GM23338 (cell line): Measurements from ENCODE around the gene NEK2. TPM values are rescaled to one million over a fixed set of nuclear protein-coding genes. Genes with fewer than 3 reads are reported as not detected.

Source experiments
- CREB1 ChIP-seq: fragments of 250-450 bp; sonication (Bioruptor Pico); IDR thresholded peaks from 2 replicates; pipeline ENCODE4 v1.5.0; 2020; ENCODE audit warnings: low read depth, mild to moderate bottlenecking, moderate library complexity
- CTCF ChIP-seq, 2 experiments: fragments of 200-600 bp in 1 of 2; sonication (generic) in 1 of 2; conservative IDR thresholded peaks; 2 replicates each; pipeline versions ENCODE4 v1.5.1 to v1.6.1; 2016 to 2017; ENCODE audit warnings: antibody characterized with exemption in 2 of 2, low read depth in 2 of 2, mild to moderate bottlenecking in 2 of 2, moderate library complexity in 1 of 2
- EZH2 ChIP-seq: fragments of 200-600 bp; sonication (generic); IDR thresholded peaks from one replicate; pipeline ENCODE4 v1.8.0; 2017; ENCODE audit warnings: antibody characterized with exemption, mild to moderate bottlenecking, low read depth; ENCODE audit not compliant: unreplicated experiment
- EZH2phosphoT487 ChIP-seq: fragments of 200-600 bp; sonication (generic); IDR thresholded peaks from one replicate; pipeline ENCODE4 v1.8.1; 2018; ENCODE audit warnings: antibody characterized with exemption; ENCODE audit not compliant: unreplicated experiment
- JUNB ChIP-seq: IDR thresholded peaks from one replicate; pipeline ENCODE4 v1.6.1; 2016; ENCODE audit warnings: antibody characterized with exemption; ENCODE audit not compliant: unreplicated experiment
- NANOG ChIP-seq: IDR thresholded peaks from 2 replicates; pipeline ENCODE4 v1.6.1; 2016; ENCODE audit warnings: antibody characterized with exemption, borderline replicate concordance
- POLR2AphosphoS5 ChIP-seq: IDR thresholded peaks from 2 replicates; pipeline ENCODE4 v1.6.1; 2016; ENCODE audit warnings: antibody characterized with exemption, low read depth
- STAT1 ChIP-seq: IDR thresholded peaks from one replicate; pipeline ENCODE4 v1.6.1; 2016; ENCODE audit warnings: antibody characterized with exemption; ENCODE audit not compliant: unreplicated experiment
- ZNF114 ChIP-seq: fragments of 250-450 bp; sonication (Bioruptor Pico); IDR thresholded peaks from 2 replicates; pipeline ENCODE4 v1.5.0; 2020; ENCODE audit warnings: mild to moderate bottlenecking, moderate library complexity
- ZNF331 ChIP-seq: fragments of 250-450 bp; sonication (Bioruptor Pico); IDR thresholded peaks from 2 replicates; pipeline ENCODE4 v1.5.0; 2020; ENCODE audit warnings: low read depth, mild to moderate bottlenecking, moderate library complexity
- ZNF462 ChIP-seq: fragments of 250-450 bp; sonication (Bioruptor Pico); IDR thresholded peaks from 2 replicates; pipeline ENCODE4 v1.5.0; 2020; ENCODE audit warnings: mild to moderate bottlenecking, moderate library complexity
- polyA plus RNA-seq: library from polyadenylated mRNA; unstranded; fragments of >200 nt; fragmentation: Nextera tagmentation; extraction: Ambion mirVana; gene quantifications from 2 replicates; pipeline ENCODE4 v1.2.1, GENCODE V29; 2016
- total RNA-seq: library from RNA; depleted of rRNA; stranded (reverse); fragments of >200 nt; shearing (Covaris generic); gene quantifications from 2 replicates; pipeline ENCODE4 v1.2.3, GENCODE V29; 2014
- TF ChIP-seq, protein P1 (sequence below): IDR thresholded peaks from 2 replicates; pipeline ENCODE4 v1.6.1; 2016; ENCODE audit warnings: antibody characterized with exemption

Gene NEK2
- total and polyA plus RNA-seq, 2 experiments from 2014 or later, result 17.0 to 24.9 TPM

GRCh38 chr1:211633524-211633846 lies 41.9 kb downstream of the NEK2 start (continued):
- TF ChIP-seq ZNF462 (CRISPR knock-in tag), result no peak
- TF ChIP-seq CREB1 (CRISPR knock-in tag), result no peak
- TF ChIP-seq CTCF (conservative IDR thresholded peaks at IDR 0.05; ENCODE audit: low read depth in 2 of 2), result no peak
- no peak for TF ChIP-seq JUNB
- TF ChIP-seq, protein P1, sequence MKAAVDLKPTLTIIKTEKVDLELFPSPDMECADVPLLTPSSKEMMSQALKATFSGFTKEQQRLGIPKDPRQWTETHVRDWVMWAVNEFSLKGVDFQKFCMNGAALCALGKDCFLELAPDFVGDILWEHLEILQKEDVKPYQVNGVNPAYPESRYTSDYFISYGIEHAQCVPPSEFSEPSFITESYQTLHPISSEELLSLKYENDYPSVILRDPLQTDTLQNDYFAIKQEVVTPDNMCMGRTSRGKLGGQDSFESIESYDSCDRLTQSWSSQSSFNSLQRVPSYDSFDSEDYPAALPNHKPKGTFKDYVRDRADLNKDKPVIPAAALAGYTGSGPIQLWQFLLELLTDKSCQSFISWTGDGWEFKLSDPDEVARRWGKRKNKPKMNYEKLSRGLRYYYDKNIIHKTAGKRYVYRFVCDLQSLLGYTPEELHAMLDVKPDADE, result no peak
- TF ChIP-seq ZNF114 (CRISPR knock-in tag), result no peak
- TF ChIP-seq STAT1, result no peak
- no peak for TF ChIP-seq EZH2phosphoT487
- no peak for TF ChIP-seq NANOG
- TF ChIP-seq POLR2AphosphoS5, result no peak
- no peak for TF ChIP-seq EZH2
- no peak for TF ChIP-seq ZNF331
